ENCODE measurements around the gene MED22. TPM values are rescaled to one million over a fixed set of nuclear protein-coding genes. Genes with fewer than 3 reads are reported as not detected.

The MED22 gene
- total RNA-seq, 1 experiment from 2014 or later, result 18.6 TPM

GRCh38 chr9:133322701-133323100 lies 25.2 kb downstream of the MED22 start:
- no peaks in the 10 kb centered on the region for H3K9me2 ChIP-seq (ENCODE audit: insufficient read depth)
- H3K4me2 ChIP-seq (ENCODE audit: low read length), result no peak overlapping the region
- no peak overlapping the region for H3K27ac ChIP-seq (ENCODE audit: low read depth, low read length)
- H3K4me1 ChIP-seq (ENCODE audit: control insufficient read depth in 1 of 2, insufficient read depth in 2 of 2, low read length in 2 of 2), result no peaks in the 10 kb centered on the region
- no peak for TF ChIP-seq ZFX (IDR thresholded peaks at IDR 0.05)
- TF ChIP-seq CTCF (IDR thresholded peaks at IDR 0.05 in 2 of 3, conservative IDR thresholded peaks at IDR 0.05 in 1 of 3; ENCODE audit: borderline replicate concordance in 1 of 3, insufficient read depth in 1 of 3, low read depth in 2 of 3, low read length in 2 of 3), result no peak
- no peak for TF ChIP-seq JUND (IDR thresholded peaks at IDR 0.05)
- TF ChIP-seq RAD21 (IDR thresholded peaks at IDR 0.05; ENCODE audit: low read depth), result no peak
- no peak for TF ChIP-seq ZNF274 (IDR thresholded peaks at IDR 0.05; ENCODE audit: low read depth, low read length)
- no peaks in the 10 kb centered on the region for H3K79me2 ChIP-seq (ENCODE audit: insufficient read depth, low read length)
- H3K36me3 ChIP-seq (ENCODE audit: control insufficient read depth in 1 of 2, insufficient read depth in 2 of 2, low read length in 2 of 2), result no peaks in the 10 kb centered on the region
- no peaks in the 10 kb centered on the region for H3K9me3 ChIP-seq (ENCODE audit: control insufficient read depth in 1 of 2, insufficient read depth in 1 of 2, low read depth in 1 of 2, low read length in 2 of 2)
- POLR2A ChIA-PET, result no interaction called here
- no TSS peak for BruUV-seq (replicated peaks)
- CTCF ChIA-PET, result no interaction called here
- no peak overlapping the region for H3K9ac ChIP-seq (ENCODE audit: low read length)
- RAD21 ChIA-PET (ENCODE audit: low non-redundant PET in 1 of 2, low total read pairs in 2 of 2, uncharacterized antibody in 2 of 2, unreplicated experiment in 2 of 2), result no interaction called here
- ATAC-seq, result no peak
- H2AFZ ChIP-seq (ENCODE audit: low read depth, low read length, poor library complexity, severe bottlenecking), result no peak overlapping the region
- no peaks in the 10 kb centered on the region for H3K27me3 ChIP-seq (ENCODE audit: insufficient read depth, low read length)
- H4K20me1 ChIP-seq (ENCODE audit: insufficient read depth), result no peaks in the 10 kb centered on the region
- H3K4me3 ChIP-seq (replicated peaks in 1 of 2; ENCODE audit: low read depth in 1 of 2, low read length in 2 of 2), result no peak overlapping the region
- intact Hi-C loops (cut with micrococcal nuclease), result no loop called here
- DNase-seq (ENCODE audit: low read depth, low spot score), result no peak

DNA sequence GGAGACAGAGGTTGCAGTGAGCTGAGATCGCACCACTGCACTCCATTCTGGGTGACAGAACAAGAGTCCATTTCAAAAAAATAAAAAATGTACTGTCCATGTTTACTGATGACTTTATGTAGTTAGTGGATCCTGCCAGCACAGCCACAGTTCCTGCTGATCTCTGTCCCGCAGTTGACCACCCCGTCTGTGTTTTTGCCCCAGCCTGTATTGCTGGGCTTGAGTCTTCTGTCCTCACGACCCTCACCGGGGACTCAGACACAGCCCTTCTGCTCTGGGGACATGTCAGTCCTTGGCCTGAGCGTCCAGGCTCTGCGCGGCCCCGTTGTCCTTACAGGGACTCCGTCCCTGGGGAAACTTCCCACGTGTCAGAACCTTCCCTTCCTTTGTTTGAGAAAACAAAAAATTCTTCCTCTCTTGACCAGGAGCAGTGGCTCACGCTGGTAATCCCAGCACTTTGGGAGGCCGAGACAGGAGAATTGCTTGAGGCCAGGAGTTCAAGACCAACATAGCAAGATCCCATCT lies 26.5 kb downstream of the MED22 start:
- Histone ChIP-seq H3K27me3 (ENCODE audit: insufficient read depth, low read length) (no peaks in the 10 kb centered on the region), H3K4me2 (ENCODE audit: low read length) (no peak overlapping the region), H4K20me1 (ENCODE audit: insufficient read depth) (no peaks in the 10 kb centered on the region), H2AFZ (ENCODE audit: low read depth, low read length, poor library complexity, severe bottlenecking) (no peak overlapping the region), H3K4me1 (ENCODE audit: control insufficient read depth in 1 of 2, insufficient read depth in 2 of 2, low read length in 2 of 2) (no peaks in the 10 kb centered on the region), H3K79me2 (ENCODE audit: insufficient read depth, low read length) (no peaks in the 10 kb centered on the region), H3K27ac (ENCODE audit: low read depth, low read length) (no peak overlapping the region), H3K36me3 (ENCODE audit: control insufficient read depth in 1 of 2, insufficient read depth in 2 of 2, low read length in 2 of 2) (no peaks in the 10 kb centered on the region), H3K4me3 (replicated peaks in 1 of 2; ENCODE audit: low read depth in 1 of 2, low read length in 2 of 2) (no peak overlapping the region), H3K9ac (ENCODE audit: low read length) (no peak overlapping the region), H3K9me2 (ENCODE audit: insufficient read depth) (no peaks in the 10 kb centered on the region), H3K9me3 (ENCODE audit: control insufficient read depth in 1 of 2, insufficient read depth in 1 of 2, low read depth in 1 of 2, low read length in 2 of 2) (no peaks in the 10 kb centered on the region)
- ATAC-seq (no peak), DNase-seq (ENCODE audit: low read depth, low spot score) (no peak)
- RAD21 ChIA-PET (ENCODE audit: low non-redundant PET in 1 of 2, low total read pairs in 2 of 2, uncharacterized antibody in 2 of 2, unreplicated experiment in 2 of 2), result no interaction called here
- BruUV-seq (replicated peaks), result no TSS peak
- CTCF ChIA-PET, result no interaction called here
- POLR2A ChIA-PET, result no interaction called here
- intact Hi-C loops (cut with micrococcal nuclease), result no loop called here
- TF ChIP-seq EZH2 (IDR thresholded peaks at IDR 0.05) (no peak), ZFX (IDR thresholded peaks at IDR 0.05) (no peak), MAX (IDR thresholded peaks at IDR 0.05) (no peak), ZBTB33 (IDR thresholded peaks at IDR 0.05; ENCODE audit: extremely low read depth, insufficient replicate concordance, low read length) (no peak), FOSL1 (IDR thresholded peaks at IDR 0.05; ENCODE audit: low read depth) (no peak), TCF7L2 (IDR thresholded peaks at IDR 0.05; ENCODE audit: borderline replicate concordance, extremely low read depth, insufficient read depth, insufficient read length) (no peak), POLR2AphosphoS5 (IDR thresholded peaks at IDR 0.05; ENCODE audit: low read depth, low read length) (no peak), CBX3 (IDR thresholded peaks at IDR 0.05; ENCODE audit: low read depth) (no peak), ATF3 (IDR thresholded peaks at IDR 0.05) (no peak), YY1 (IDR thresholded peaks at IDR 0.05; ENCODE audit: extremely low read depth, insufficient replicate concordance, low read depth, low read length) (no peak), SRF (IDR thresholded peaks at IDR 0.05; ENCODE audit: low read depth) (no peak), ELF1 (IDR thresholded peaks at IDR 0.05; ENCODE audit: borderline replicate concordance, low read depth) (no peak), ZNF274 (IDR thresholded peaks at IDR 0.05; ENCODE audit: low read depth, low read length) (no peak)
